Measurements from ENCODE around the gene AGR3.
A peak's percentile ranks its signal among the peaks of the same experiment; 100 is the strongest.

AGR3 gene

GRCh38 chr7:16913643-16914042 lies 31.9 kb upstream of the AGR3 start:
- no peak for ATAC-seq (ENCODE audit: low read depth)
- no peak for TF ChIP-seq CTCF (IDR thresholded peaks at IDR 0.05; ENCODE audit: poor library complexity, severe bottlenecking)
- H3K27me3 ChIP-seq (ENCODE audit: insufficient read depth, poor library complexity, severe bottlenecking): no peaks in the 10 kb centered on the region
- DNase-seq (ENCODE audit: low spot score): no peak
- no peak overlapping the region for H3K4me3 ChIP-seq (ENCODE audit: severe bottlenecking)
- no peak overlapping the region for H3K27ac ChIP-seq (ENCODE audit: poor library complexity, severe bottlenecking)
- H3K4me1 ChIP-seq (ENCODE audit: insufficient read depth, poor library complexity, severe bottlenecking): peaks cover 41% of the 10 kb centered on the region
- H3K9me3 ChIP-seq (ENCODE audit: severe bottlenecking): peaks cover 3% of the 10 kb centered on the region
- no peaks in the 10 kb centered on the region for H3K36me3 ChIP-seq (ENCODE audit: low read depth)

GRCh38 chr7:16912540-16912939 lies 30.8 kb upstream of the AGR3 start:
- Histone ChIP-seq H3K9me3 (ENCODE audit: severe bottlenecking) (peaks cover 3% of the 10 kb centered on the region), H3K27ac (ENCODE audit: poor library complexity, severe bottlenecking) (no peak overlapping the region), H3K27me3 (ENCODE audit: insufficient read depth, poor library complexity, severe bottlenecking) (no peaks in the 10 kb centered on the region), H3K36me3 (ENCODE audit: low read depth) (no peaks in the 10 kb centered on the region), H3K4me1 (ENCODE audit: insufficient read depth, poor library complexity, severe bottlenecking) (peaks cover 30% of the 10 kb centered on the region), H3K4me3 (ENCODE audit: severe bottlenecking) (no peak overlapping the region)
- no peak for TF ChIP-seq CTCF (IDR thresholded peaks at IDR 0.05; ENCODE audit: poor library complexity, severe bottlenecking)
- DNase-seq (ENCODE audit: low spot score) (no peak), ATAC-seq (ENCODE audit: low read depth) (no peak)

- H3K4me1 ChIP-seq (ENCODE audit: insufficient read depth, poor library complexity, severe bottlenecking): peaks cover 14% of the 10 kb centered on the region
- H3K27me3 ChIP-seq (ENCODE audit: insufficient read depth, poor library complexity, severe bottlenecking): no peaks in the 10 kb centered on the region
- no peak for TF ChIP-seq CTCF (IDR thresholded peaks at IDR 0.05; ENCODE audit: poor library complexity, severe bottlenecking)
- no peak overlapping the region for H3K4me3 ChIP-seq (ENCODE audit: severe bottlenecking)
- no peaks in the 10 kb centered on the region for H3K36me3 ChIP-seq (ENCODE audit: low read depth)
- ATAC-seq (ENCODE audit: low read depth): no peak
- H3K9me3 ChIP-seq (ENCODE audit: severe bottlenecking): peaks cover 3% of the 10 kb centered on the region
- no peak for DNase-seq (ENCODE audit: low spot score)
- H3K27ac ChIP-seq (ENCODE audit: poor library complexity, severe bottlenecking): no peak overlapping the region
These were observed 26.8 kb upstream of the AGR3 start for GRCh38 chr7:16908561-16908960.

- TF ChIP-seq CTCF (IDR thresholded peaks at IDR 0.05; ENCODE audit: poor library complexity, severe bottlenecking): no peak
- ATAC-seq (ENCODE audit: low read depth): peak; percentile 63
- Histone ChIP-seq H3K27ac (ENCODE audit: poor library complexity, severe bottlenecking) (no peak overlapping the region), H3K27me3 (ENCODE audit: insufficient read depth, poor library complexity, severe bottlenecking) (no peaks in the 10 kb centered on the region), H3K4me3 (ENCODE audit: severe bottlenecking) (no peak overlapping the region), H3K9me3 (ENCODE audit: severe bottlenecking) (peaks cover 3% of the 10 kb centered on the region), H3K36me3 (ENCODE audit: low read depth) (no peaks in the 10 kb centered on the region), H3K4me1 (ENCODE audit: insufficient read depth, poor library complexity, severe bottlenecking) (peaks cover 14% of the 10 kb centered on the region)
- DNase-seq (ENCODE audit: low spot score): no peak
These were observed 23.7 kb upstream of the AGR3 start for GRCh38 chr7:16905300-16906044.

- no peak overlapping the region for H3K4me3 ChIP-seq (ENCODE audit: severe bottlenecking)
- H3K9me3 ChIP-seq (ENCODE audit: severe bottlenecking): no peaks in the 10 kb centered on the region
- H3K27me3 ChIP-seq (ENCODE audit: insufficient read depth, poor library complexity, severe bottlenecking): no peaks in the 10 kb centered on the region
- DNase-seq (ENCODE audit: low spot score) (no peak), ATAC-seq (ENCODE audit: low read depth) (no peak)
- H3K36me3 ChIP-seq (ENCODE audit: low read depth): no peaks in the 10 kb centered on the region
- peaks cover 14% of the 10 kb centered on the region for H3K4me1 ChIP-seq (ENCODE audit: insufficient read depth, poor library complexity, severe bottlenecking)
- no peak for TF ChIP-seq CTCF (IDR thresholded peaks at IDR 0.05; ENCODE audit: poor library complexity, severe bottlenecking)
- H3K27ac ChIP-seq (ENCODE audit: poor library complexity, severe bottlenecking): no peak overlapping the region
These were observed 22.3 kb upstream of the AGR3 start for GRCh38 chr7:16904076-16904475.

Measured in RWPE2 (cell line).